Nephron progenitor cell (in vitro differentiated cells): ENCODE data around the gene ADAMTS9.
A peak's percentile ranks its signal among the peaks of the same experiment; 100 is the strongest.

ENCODE experiments used
- DNase-seq: peaks from one replicate; pipeline ENCODE4 v3.0.0; 2021
- H3K27ac Mint-ChIP-seq: 2 replicates; pipeline ENCODE4 v1.8.0; 2021; ENCODE audit warnings: mild to moderate bottlenecking, moderate library complexity, mixed read lengths
- H3K27me3 Mint-ChIP-seq: 2 replicates; pipeline ENCODE4 v1.8.0; 2021; ENCODE audit warnings: mild to moderate bottlenecking, low read depth, mixed read lengths; ENCODE audit not compliant: poor library complexity
- H3K36me3 Mint-ChIP-seq: 2 replicates; pipeline ENCODE4 v1.8.0; 2021; ENCODE audit warnings: low read depth, mixed read lengths
- H3K4me1 Mint-ChIP-seq: 2 replicates; pipeline ENCODE4 v1.8.0; 2021; ENCODE audit warnings: mixed read lengths
- H3K4me3 Mint-ChIP-seq: 2 replicates; pipeline ENCODE4 v1.8.0; 2021; ENCODE audit warnings: mild to moderate bottlenecking, moderate library complexity, mixed read lengths
- H3K9me3 Mint-ChIP-seq: 2 replicates; pipeline ENCODE4 v1.8.0; 2021; ENCODE audit warnings: mild to moderate bottlenecking, moderate library complexity, mixed read lengths
- TF ChIP-seq, protein P1 (sequence below): fragments of 200-600 bp; sonication (generic); IDR thresholded peaks from 2 replicates; pipeline ENCODE4 v1.5.0; 2021; ENCODE audit warnings: antibody characterized with exemption

Gene ADAMTS9

GRCh38 chr3:64494526-64494925 lies 193.3 kb downstream of the ADAMTS9 start:
- DNase-seq: no peak
- H3K4me1 Mint-ChIP-seq: peaks cover 60% of the 10 kb centered on the region
- TF ChIP-seq, protein P1, sequence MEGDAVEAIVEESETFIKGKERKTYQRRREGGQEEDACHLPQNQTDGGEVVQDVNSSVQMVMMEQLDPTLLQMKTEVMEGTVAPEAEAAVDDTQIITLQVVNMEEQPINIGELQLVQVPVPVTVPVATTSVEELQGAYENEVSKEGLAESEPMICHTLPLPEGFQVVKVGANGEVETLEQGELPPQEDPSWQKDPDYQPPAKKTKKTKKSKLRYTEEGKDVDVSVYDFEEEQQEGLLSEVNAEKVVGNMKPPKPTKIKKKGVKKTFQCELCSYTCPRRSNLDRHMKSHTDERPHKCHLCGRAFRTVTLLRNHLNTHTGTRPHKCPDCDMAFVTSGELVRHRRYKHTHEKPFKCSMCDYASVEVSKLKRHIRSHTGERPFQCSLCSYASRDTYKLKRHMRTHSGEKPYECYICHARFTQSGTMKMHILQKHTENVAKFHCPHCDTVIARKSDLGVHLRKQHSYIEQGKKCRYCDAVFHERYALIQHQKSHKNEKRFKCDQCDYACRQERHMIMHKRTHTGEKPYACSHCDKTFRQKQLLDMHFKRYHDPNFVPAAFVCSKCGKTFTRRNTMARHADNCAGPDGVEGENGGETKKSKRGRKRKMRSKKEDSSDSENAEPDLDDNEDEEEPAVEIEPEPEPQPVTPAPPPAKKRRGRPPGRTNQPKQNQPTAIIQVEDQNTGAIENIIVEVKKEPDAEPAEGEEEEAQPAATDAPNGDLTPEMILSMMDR: no peak
- no peaks in the 10 kb centered on the region for H3K9me3 Mint-ChIP-seq
- no peaks in the 10 kb centered on the region for H3K36me3 Mint-ChIP-seq
- H3K27me3 Mint-ChIP-seq: peaks cover 5% of the 10 kb centered on the region
- H3K4me3 Mint-ChIP-seq: no peak overlapping the region
- no peak overlapping the region for H3K27ac Mint-ChIP-seq

DNA sequence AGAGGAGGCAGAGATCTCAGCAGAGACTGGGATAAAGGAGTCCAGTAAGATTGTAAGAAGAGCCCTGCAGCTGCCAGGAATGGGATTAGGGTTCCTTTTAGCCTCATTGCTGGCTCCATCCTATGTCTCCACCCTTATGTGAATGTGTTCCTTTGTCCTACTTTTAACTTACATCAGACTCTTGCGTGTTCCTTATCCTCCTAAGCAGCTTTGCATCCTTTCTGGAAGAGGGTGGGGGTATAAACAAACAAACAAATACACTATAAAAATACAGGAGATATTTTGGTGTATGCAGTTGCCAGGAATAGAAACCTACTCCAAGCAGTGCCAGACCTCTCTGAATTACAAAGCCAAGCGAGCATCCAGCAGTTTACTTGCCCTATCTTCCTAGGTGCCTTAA lies 194.7 kb downstream of the ADAMTS9 start:
- no peak for DNase-seq
- peaks cover 71% of the 10 kb centered on the region for H3K4me1 Mint-ChIP-seq
- H3K4me3 Mint-ChIP-seq: no peak overlapping the region
- no peaks in the 10 kb centered on the region for H3K9me3 Mint-ChIP-seq
- H3K36me3 Mint-ChIP-seq: no peaks in the 10 kb centered on the region
- H3K27ac Mint-ChIP-seq: no peak overlapping the region
- peaks cover 9% of the 10 kb centered on the region for H3K27me3 Mint-ChIP-seq
- TF ChIP-seq, protein P1: no peak

- TF ChIP-seq, protein P1: no peak
- no peak for DNase-seq
- Mint-ChIP-seq H3K27ac (no peak overlapping the region), H3K4me3 (no peak overlapping the region), H3K4me1 (peaks cover 68% of the 10 kb centered on the region), H3K9me3 (no peaks in the 10 kb centered on the region), H3K36me3 (no peaks in the 10 kb centered on the region), H3K27me3 (peaks cover 9% of the 10 kb centered on the region)
These were observed 196.0 kb downstream of the ADAMTS9 start for GRCh38 chr3:64491843-64492242.

DNA sequence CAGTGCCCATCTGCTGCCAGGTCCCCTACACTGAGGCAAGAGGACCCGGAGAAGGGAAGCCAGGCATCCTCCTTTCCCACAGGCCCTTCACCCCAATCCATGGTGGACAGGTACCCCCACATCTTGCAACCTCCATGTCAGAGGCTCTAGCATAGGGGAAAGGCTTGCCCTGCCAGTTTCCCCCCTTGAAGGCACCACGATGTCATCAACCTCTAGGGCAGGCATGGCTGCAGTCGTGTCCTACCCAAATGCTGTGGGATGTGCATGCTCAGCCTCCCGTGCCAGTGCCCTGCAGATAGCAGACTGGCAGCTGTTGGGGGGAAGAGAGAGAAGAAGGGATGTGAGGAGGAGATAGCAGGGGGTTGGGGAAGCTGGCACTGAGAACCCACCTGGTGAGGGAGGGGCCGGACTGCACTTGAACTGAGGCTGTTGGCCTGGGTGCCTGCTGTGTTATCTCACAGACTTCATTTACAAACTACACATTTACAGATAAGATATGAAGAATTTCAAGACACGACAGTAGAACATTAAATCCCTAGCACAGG lies 197.5 kb downstream of the ADAMTS9 start:
- no peaks in the 10 kb centered on the region for H3K36me3 Mint-ChIP-seq
- H3K4me3 Mint-ChIP-seq: no peak overlapping the region
- no peak for DNase-seq
- H3K4me1 Mint-ChIP-seq: peaks cover 63% of the 10 kb centered on the region
- no peak overlapping the region for H3K27ac Mint-ChIP-seq
- no peaks in the 10 kb centered on the region for H3K9me3 Mint-ChIP-seq
- TF ChIP-seq, protein P1: no peak
- peaks cover 4% of the 10 kb centered on the region for H3K27me3 Mint-ChIP-seq

DNA sequence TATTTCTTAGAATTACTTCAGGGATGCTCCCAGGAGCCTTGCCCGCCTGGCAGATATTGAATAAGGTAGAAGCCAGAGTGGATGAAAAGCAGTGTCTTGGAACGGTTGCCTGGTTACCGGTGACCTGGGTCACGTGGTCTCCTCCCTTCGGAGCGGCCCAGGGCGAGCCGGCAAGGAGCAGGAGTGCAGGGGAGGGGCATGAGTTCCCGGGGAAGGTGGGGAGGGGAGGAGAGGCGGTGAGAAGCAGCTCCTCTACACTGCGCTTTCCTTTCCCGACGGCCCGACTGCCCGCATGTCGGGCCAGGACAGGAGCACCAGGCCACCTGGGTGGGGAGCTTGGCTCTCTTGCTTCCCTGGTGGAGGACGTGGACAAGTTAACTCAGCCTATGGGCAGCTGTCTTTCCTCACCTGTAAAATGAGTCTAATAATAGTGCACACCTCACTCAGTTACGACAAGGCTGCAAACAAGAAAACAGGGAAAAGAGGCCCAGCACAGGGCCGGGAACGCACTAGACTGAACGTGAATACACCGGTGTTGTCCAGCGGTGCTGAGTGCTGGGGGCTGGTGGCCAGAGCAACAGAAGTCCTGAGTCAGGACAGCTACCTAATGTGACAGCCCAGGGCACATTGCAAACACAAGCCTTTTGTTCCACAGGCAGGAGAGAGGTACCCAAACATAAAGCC lies 198.3 kb downstream of the ADAMTS9 start:
- Mint-ChIP-seq H3K27ac (peak overlapping the region; percentile 89), H3K4me3 (peak overlapping the region; percentile 70), H3K4me1 (peaks cover 69% of the 10 kb centered on the region), H3K27me3 (peaks cover 4% of the 10 kb centered on the region), H3K36me3 (no peaks in the 10 kb centered on the region), H3K9me3 (no peaks in the 10 kb centered on the region)
- DNase-seq: peak; percentile 89
- TF ChIP-seq, protein P1: no peak

DNA sequence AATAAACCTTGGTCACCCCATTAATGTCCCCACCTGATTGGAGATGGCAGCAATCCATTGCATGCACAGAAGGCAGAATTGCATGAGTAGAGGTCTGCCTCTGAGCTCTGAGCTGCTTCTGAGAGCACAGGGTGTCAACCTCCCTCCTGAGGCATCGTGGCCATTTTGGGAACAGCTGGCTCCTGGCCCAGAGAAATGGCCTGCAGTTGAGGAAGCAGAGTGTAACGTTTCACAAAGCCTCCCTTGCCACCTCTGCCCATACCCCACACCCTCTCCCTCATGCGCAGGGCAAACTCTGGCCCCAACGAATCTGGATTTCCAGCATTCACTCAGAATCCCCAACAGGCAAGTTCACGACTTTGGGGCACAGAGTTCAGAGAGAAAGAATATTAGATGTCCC lies 198.9 kb downstream of the ADAMTS9 start:
- Mint-ChIP-seq H3K27ac (peak overlapping the region; percentile 89), H3K9me3 (no peaks in the 10 kb centered on the region), H3K27me3 (peaks cover 4% of the 10 kb centered on the region), H3K36me3 (no peaks in the 10 kb centered on the region), H3K4me1 (peaks cover 67% of the 10 kb centered on the region), H3K4me3 (peak overlapping the region; percentile 70)
- DNase-seq: peak; percentile 10
- TF ChIP-seq, protein P1: no peak
